Mesendoderm (in vitro differentiated cells): ENCODE results near the gene PCDH15.

ENCODE experiments used
- DNase-seq: peaks from one replicate; pipeline ENCODE4 v3.0.0; 2013
- H2AK5ac ChIP-seq: 2 replicates; pipeline ENCODE4 v1.6.1; 2013; ENCODE audit warnings: low read length, inconsistent platforms
- H2BK120ac ChIP-seq: 2 replicates; pipeline ENCODE4 v1.6.1; 2013; ENCODE audit warnings: low read depth, mild to moderate bottlenecking, low read length, moderate library complexity, mixed read lengths
- H2BK15ac ChIP-seq: replicated peaks from 2 replicates; pipeline ENCODE4 v1.6.1; 2013; ENCODE audit warnings: low read depth, mild to moderate bottlenecking, moderate library complexity
- H2BK5ac ChIP-seq: 2 replicates; pipeline ENCODE4 v1.6.1; 2013; ENCODE audit warnings: low read length, inconsistent platforms
- H3K18ac ChIP-seq: 2 replicates; pipeline ENCODE4 v1.6.1; 2013; ENCODE audit warnings: mild to moderate bottlenecking, low read length, mixed read lengths
- H3K23ac ChIP-seq: one replicate; pipeline ENCODE4 v1.6.1; 2013; ENCODE audit warnings: low read length
- H3K27ac ChIP-seq: 2 replicates; pipeline ENCODE4 v1.5.1; 2013; ENCODE audit warnings: low read depth, mild to moderate bottlenecking, inconsistent platforms, low read length, moderate library complexity
- H3K27me3 ChIP-seq: 2 replicates; pipeline ENCODE4 v1.6.1; 2013; ENCODE audit warnings: low read length, control low read depth, mild to moderate bottlenecking, inconsistent platforms; ENCODE audit not compliant: insufficient read depth, poor library complexity
- H3K36me3 ChIP-seq: 2 replicates; pipeline ENCODE4 v1.6.1; 2013; ENCODE audit warnings: low read length, inconsistent platforms; ENCODE audit not compliant: control insufficient read depth, insufficient read depth
- H3K4ac ChIP-seq: one replicate; pipeline ENCODE4 v1.6.1; 2013; ENCODE audit warnings: low read depth, mild to moderate bottlenecking, low read length, moderate library complexity
- H3K4me1 ChIP-seq: 2 replicates; pipeline ENCODE4 v1.6.1; 2013; ENCODE audit warnings: low read depth, low read length, inconsistent platforms; ENCODE audit not compliant: control insufficient read depth
- H3K4me2 ChIP-seq: 2 replicates; pipeline ENCODE4 v1.6.1; 2013; ENCODE audit warnings: low read length
- H3K4me3 ChIP-seq: 2 replicates; pipeline ENCODE4 v1.5.1; 2013; ENCODE audit warnings: mild to moderate bottlenecking, low read length
- H3K56ac ChIP-seq: one replicate; pipeline ENCODE4 v1.6.1; 2013; ENCODE audit warnings: low read length
- H3K79me1 ChIP-seq: 2 replicates; pipeline ENCODE4 v1.6.1; 2013; ENCODE audit warnings: low read length, inconsistent platforms
- H3K79me2 ChIP-seq: 2 replicates; pipeline ENCODE4 v1.6.1; 2013; ENCODE audit warnings: mild to moderate bottlenecking, low read length; ENCODE audit not compliant: control insufficient read depth, insufficient read depth
- H3K9ac ChIP-seq: 2 replicates; pipeline ENCODE4 v1.6.1; 2013; ENCODE audit warnings: low read length, inconsistent platforms
- H4K5ac ChIP-seq: one replicate; pipeline ENCODE4 v1.6.1; 2013; ENCODE audit warnings: low read length
- H4K8ac ChIP-seq: one replicate; pipeline ENCODE4 v1.6.1; 2013; ENCODE audit warnings: low read depth, mild to moderate bottlenecking, control low read depth, low read length, moderate library complexity
- WGBS: extraction: QIAGEN DNeasy Blood & Tissue Kit; methylation state at CpG from one replicate; pipeline ENCODE4 v1.1.7; 2013; ENCODE audit warnings: low lambda C conversion rate, missing lambda C conversion rate; ENCODE audit not compliant: insufficient coverage; ENCODE audit errors: extremely low coverage; 5-methylcytosine and 5-hydroxymethylcytosine counted together

The PCDH15 gene

DNA sequence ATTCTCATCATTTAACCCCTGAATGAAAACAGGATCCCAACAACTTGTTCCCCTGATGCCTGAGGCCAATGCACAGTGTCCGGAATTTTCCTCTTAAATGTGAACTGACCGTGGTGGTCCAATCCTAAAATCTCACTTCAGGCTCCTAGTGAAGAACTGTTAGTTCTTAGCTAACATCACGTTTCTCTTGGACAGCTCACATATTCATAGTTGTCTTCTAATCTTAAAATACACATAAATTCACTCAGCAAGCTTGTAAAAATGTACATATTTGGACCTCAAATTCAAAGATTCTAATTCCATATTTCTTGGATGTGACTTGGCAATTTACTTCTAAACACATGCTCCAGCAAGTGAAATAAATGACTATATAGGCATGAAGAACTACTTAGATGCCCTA, 297.2 kb downstream of the PCDH15 start:
- no peak overlapping the region for H4K8ac ChIP-seq
- H2AK5ac ChIP-seq, result no peak overlapping the region
- no peaks in the 10 kb centered on the region for H3K36me3 ChIP-seq
- H3K27ac ChIP-seq, result no peak overlapping the region
- DNase-seq, result no peak
- no peak overlapping the region for H2BK15ac ChIP-seq
- no peak overlapping the region for H3K4me2 ChIP-seq
- no peak overlapping the region for H3K18ac ChIP-seq
- no CpG with 5 or more reads among the region's 3 CpGs for WGBS
- H3K79me1 ChIP-seq, result no peaks in the 10 kb centered on the region
- no peaks in the 10 kb centered on the region for H3K27me3 ChIP-seq
- no peaks in the 10 kb centered on the region for H3K4me1 ChIP-seq
- no peak overlapping the region for H3K4me3 ChIP-seq
- H2BK120ac ChIP-seq, result no peak overlapping the region
- H3K4ac ChIP-seq, result no peak overlapping the region
- H3K56ac ChIP-seq, result no peak overlapping the region
- H3K23ac ChIP-seq, result no peak overlapping the region
- H4K5ac ChIP-seq, result no peak overlapping the region
- H2BK5ac ChIP-seq, result no peak overlapping the region
- H3K79me2 ChIP-seq, result no peaks in the 10 kb centered on the region
- H3K9ac ChIP-seq, result no peak overlapping the region

DNA sequence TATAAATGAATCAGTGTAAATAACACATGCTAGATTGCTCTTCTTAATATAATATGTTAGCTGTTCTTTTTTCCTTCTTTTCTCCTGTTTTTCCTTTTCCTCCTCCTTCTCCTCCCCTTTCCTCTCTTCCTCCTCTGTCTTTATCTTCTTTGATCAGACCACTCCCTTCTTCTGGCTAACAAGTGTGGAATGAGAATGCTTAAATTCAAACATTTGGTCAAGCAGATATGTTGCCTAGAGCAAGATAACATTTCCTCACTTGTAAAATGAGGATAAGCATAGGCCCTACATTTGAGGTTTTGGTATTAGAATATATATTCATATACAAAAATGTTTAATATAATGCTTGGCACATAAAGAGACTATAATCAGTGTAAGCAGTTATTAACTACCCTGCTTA, 299.1 kb downstream of the PCDH15 start:
- Histone ChIP-seq H4K5ac (no peak overlapping the region), H3K79me2 (no peaks in the 10 kb centered on the region), H2AK5ac (no peak overlapping the region), H3K4ac (no peak overlapping the region), H3K4me2 (no peak overlapping the region), H4K8ac (no peak overlapping the region), H2BK5ac (no peak overlapping the region), H2BK15ac (no peak overlapping the region), H2BK120ac (no peak overlapping the region), H3K27me3 (no peaks in the 10 kb centered on the region), H3K79me1 (no peaks in the 10 kb centered on the region), H3K27ac (no peak overlapping the region), H3K56ac (no peak overlapping the region), H3K36me3 (no peaks in the 10 kb centered on the region), H3K4me3 (no peak overlapping the region), H3K23ac (no peak overlapping the region), H3K9ac (no peak overlapping the region), H3K4me1 (no peaks in the 10 kb centered on the region), H3K18ac (no peak overlapping the region)
- peak; percentile 55 for DNase-seq

DNA sequence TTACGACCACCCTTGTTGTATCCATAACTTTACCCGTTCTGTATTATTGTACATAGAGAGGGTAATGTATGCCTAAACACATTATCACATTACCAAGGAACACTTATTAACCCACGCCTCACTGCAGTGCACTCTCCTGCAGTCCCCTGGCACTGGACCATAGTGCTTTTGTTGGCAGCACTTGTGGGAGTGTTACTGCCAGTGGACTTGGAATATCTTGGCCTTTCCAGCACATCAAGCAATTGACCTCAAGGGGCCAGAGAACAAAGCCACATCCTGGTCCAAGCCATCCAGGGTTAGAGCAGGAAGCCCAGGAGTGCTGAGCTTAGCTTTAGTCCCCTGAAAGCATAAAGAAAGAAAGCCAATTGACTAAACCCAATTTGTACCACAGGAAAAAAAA, 304.2 kb downstream of the PCDH15 start:
- H3K4ac ChIP-seq, result no peak overlapping the region
- H3K4me1 ChIP-seq, result no peaks in the 10 kb centered on the region
- H2AK5ac ChIP-seq, result no peak overlapping the region
- H3K36me3 ChIP-seq, result no peaks in the 10 kb centered on the region
- H3K23ac ChIP-seq, result no peak overlapping the region
- no peaks in the 10 kb centered on the region for H3K79me2 ChIP-seq
- H2BK5ac ChIP-seq, result no peak overlapping the region
- H3K4me3 ChIP-seq, result no peak overlapping the region
- H3K9ac ChIP-seq, result no peak overlapping the region
- H2BK120ac ChIP-seq, result no peak overlapping the region
- no peaks in the 10 kb centered on the region for H3K27me3 ChIP-seq
- H2BK15ac ChIP-seq, result no peak overlapping the region
- H3K27ac ChIP-seq, result no peak overlapping the region
- H3K56ac ChIP-seq, result no peak overlapping the region
- no CpG with 5 or more reads among the region's 3 CpGs for WGBS
- H3K18ac ChIP-seq, result no peak overlapping the region
- no peak for DNase-seq
- H3K4me2 ChIP-seq, result no peak overlapping the region
- no peak overlapping the region for H4K8ac ChIP-seq
- H3K79me1 ChIP-seq, result no peaks in the 10 kb centered on the region
- no peak overlapping the region for H4K5ac ChIP-seq

DNA sequence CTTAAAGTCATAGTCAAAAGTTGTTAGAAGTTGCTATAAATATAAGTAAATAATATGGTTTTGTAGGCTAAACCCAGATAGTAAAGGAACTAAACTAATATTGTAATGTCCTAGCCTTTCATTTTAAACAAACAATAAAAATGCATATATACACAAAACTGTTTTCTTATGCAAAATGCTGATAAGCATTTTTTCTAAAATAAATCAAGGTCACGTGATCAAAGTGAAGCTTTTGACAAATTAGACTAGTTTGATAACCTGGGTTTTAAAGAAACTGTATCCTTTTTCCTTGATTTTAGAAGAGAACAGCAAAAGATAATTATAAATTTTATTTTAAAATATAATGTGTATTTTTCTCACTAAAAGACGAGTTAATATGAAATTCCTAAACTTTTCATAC, 313.3 kb downstream of the PCDH15 start:
- Histone ChIP-seq H2BK15ac (no peak overlapping the region), H3K4me3 (no peak overlapping the region), H3K4ac (no peak overlapping the region), H3K23ac (no peak overlapping the region), H3K27ac (no peak overlapping the region), H4K5ac (no peak overlapping the region), H3K4me2 (no peak overlapping the region), H4K8ac (no peak overlapping the region), H2AK5ac (no peak overlapping the region), H2BK5ac (no peak overlapping the region), H3K79me1 (no peaks in the 10 kb centered on the region), H2BK120ac (no peak overlapping the region), H3K4me1 (no peaks in the 10 kb centered on the region), H3K79me2 (no peaks in the 10 kb centered on the region), H3K36me3 (no peaks in the 10 kb centered on the region), H3K9ac (no peak overlapping the region), H3K27me3 (no peaks in the 10 kb centered on the region), H3K56ac (no peak overlapping the region), H3K18ac (no peak overlapping the region)
- no peak for DNase-seq
- no CpG with 5 or more reads among the region's 2 CpGs for WGBS

DNA sequence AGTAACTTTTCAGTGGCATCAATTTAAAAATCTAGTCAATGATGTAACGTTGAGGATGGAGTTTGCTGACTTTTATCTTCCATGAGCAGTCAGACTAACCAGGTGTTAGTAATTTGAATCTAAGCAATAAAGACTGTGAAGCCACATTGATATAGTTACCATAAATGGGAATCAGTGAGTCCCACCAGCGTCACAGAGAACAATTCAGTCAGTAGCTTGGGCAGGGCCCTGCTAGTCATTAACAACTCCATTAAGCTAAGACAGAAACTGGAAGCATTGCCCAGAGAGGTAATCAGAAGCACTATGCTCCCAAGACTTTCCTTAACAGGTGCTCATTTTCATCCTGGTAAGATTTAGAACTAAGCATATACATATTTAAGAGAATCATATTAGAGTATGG, 315.1 kb downstream of the PCDH15 start:
- Histone ChIP-seq H3K79me1 (no peaks in the 10 kb centered on the region), H4K8ac (no peak overlapping the region), H3K36me3 (no peaks in the 10 kb centered on the region), H3K27ac (no peak overlapping the region), H3K56ac (no peak overlapping the region), H2AK5ac (no peak overlapping the region), H2BK120ac (no peak overlapping the region), H3K9ac (no peak overlapping the region), H3K23ac (no peak overlapping the region), H3K27me3 (no peaks in the 10 kb centered on the region), H2BK5ac (no peak overlapping the region), H3K4me1 (no peaks in the 10 kb centered on the region), H3K4me3 (no peak overlapping the region), H3K18ac (no peak overlapping the region), H3K4ac (no peak overlapping the region), H2BK15ac (no peak overlapping the region), H4K5ac (no peak overlapping the region), H3K4me2 (no peak overlapping the region), H3K79me2 (no peaks in the 10 kb centered on the region)
- no peak for DNase-seq
- no CpG with 5 or more reads among the region's 2 CpGs for WGBS

DNA sequence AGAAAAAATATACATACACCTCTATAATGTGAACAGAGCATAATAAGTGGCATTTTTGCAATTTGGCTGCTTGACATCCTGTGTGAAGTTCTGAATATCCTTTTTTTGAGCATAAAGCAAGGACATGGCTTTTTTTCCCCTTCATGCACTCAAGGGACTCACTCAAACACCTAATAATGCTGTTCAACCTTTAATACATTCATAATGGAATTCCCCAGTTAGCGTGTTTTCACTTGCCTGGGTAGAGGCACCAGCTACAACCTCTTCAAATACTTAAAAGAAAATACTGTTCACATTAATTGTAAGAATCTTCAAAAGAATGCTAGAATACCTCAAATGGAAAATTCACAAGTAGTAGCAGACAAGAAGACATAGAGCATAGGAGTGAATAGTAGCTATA, 316.8 kb downstream of the PCDH15 start:
- H3K18ac ChIP-seq, result no peak overlapping the region
- no peak overlapping the region for H3K56ac ChIP-seq
- H2BK15ac ChIP-seq, result no peak overlapping the region
- WGBS, result no CpG with 5 or more reads among the region's 1 CpG
- H2AK5ac ChIP-seq, result no peak overlapping the region
- H3K27ac ChIP-seq, result no peak overlapping the region
- no peak overlapping the region for H4K8ac ChIP-seq
- H2BK5ac ChIP-seq, result no peak overlapping the region
- H3K9ac ChIP-seq, result no peak overlapping the region
- no peak overlapping the region for H3K4ac ChIP-seq
- no peak for DNase-seq
- no peaks in the 10 kb centered on the region for H3K27me3 ChIP-seq
- H3K23ac ChIP-seq, result no peak overlapping the region
- no peaks in the 10 kb centered on the region for H3K4me1 ChIP-seq
- no peak overlapping the region for H2BK120ac ChIP-seq
- H4K5ac ChIP-seq, result no peak overlapping the region
- no peaks in the 10 kb centered on the region for H3K79me2 ChIP-seq
- no peaks in the 10 kb centered on the region for H3K79me1 ChIP-seq
- no peak overlapping the region for H3K4me2 ChIP-seq
- no peaks in the 10 kb centered on the region for H3K36me3 ChIP-seq
- H3K4me3 ChIP-seq, result no peak overlapping the region
